Colonic mucosa (tissue), 4 donors: ENCODE measurements around the gene TTC36. TPM values are rescaled to one million over a fixed set of nuclear protein-coding genes. Genes with fewer than 3 reads are reported as not detected.

Experiments
- DNase-seq: peaks from one replicate; pipeline ENCODE4 v3.0.0-alpha.2; 2020
- H3K27ac ChIP-seq: fragments of 200-600 bp; one replicate; pipeline ENCODE4 v1.8.0; 2021
- H3K27me3 ChIP-seq: fragments of 200-600 bp; one replicate; pipeline ENCODE4 v1.8.0; 2021
- H3K36me3 ChIP-seq: fragments of 200-600 bp; one replicate; pipeline ENCODE4 v1.8.0; 2021
- H3K4me1 ChIP-seq: fragments of 200-600 bp; one replicate; pipeline ENCODE4 v1.8.0; 2021; ENCODE audit warnings: mild to moderate bottlenecking
- H3K4me3 ChIP-seq: fragments of 200-600 bp; one replicate; pipeline ENCODE4 v1.8.0; 2021
- H3K9ac ChIP-seq, 2 donors: one replicate each; pipeline ENCODE4 v1.7.0; 2013; ENCODE audit warnings: control low read depth in 2 of 2, low read depth in 2 of 2, low read length in 2 of 2
- H3K9me3 ChIP-seq: fragments of 200-600 bp; one replicate; pipeline ENCODE4 v1.8.0; 2021
- CTCF ChIP-seq: fragments of 200-600 bp; IDR thresholded peaks from one replicate; pipeline ENCODE4 v1.8.0; 2022; ENCODE audit warnings: antibody characterized with exemption, mild to moderate bottlenecking
- intact Hi-C: fragments of 100-400 bp; cut with DNase I; formaldehyde crosslinking; loops from one replicate; pipeline ENCODE4 v1.14.1; 2022
- total RNA-seq, 2 donors: library from RNA; stranded (reverse); fragmentation: NEBNext Ultra II Directional in 1 of 2; extraction: Animal tissue kit (Norgen Biotek cat#: 25700) in 1 of 2; gene quantifications; one replicate each; pipeline ENCODE4 v1.2.1, GENCODE V29; 2021
- donor health status: healthy.
- donor health status: DM: no; HTN: no; CAD: no.
- donor health status: DM: no; HTN: no; CAD: no.

Gene TTC36
- total RNA-seq, 2 donors from 2014 or later = 0.35 to 0.66 TPM

- no peaks in the 10 kb centered on the region for H3K27me3 ChIP-seq
- no peak overlapping the region for H3K4me3 ChIP-seq
- intact Hi-C loops = no loop called here
- no peaks in the 10 kb centered on the region for H3K36me3 ChIP-seq
- no peak overlapping the region for H3K9ac ChIP-seq
- no peak for TF ChIP-seq CTCF
- no peaks in the 10 kb centered on the region for H3K9me3 ChIP-seq
- H3K27ac ChIP-seq = no peak overlapping the region
- peaks cover 14% of the 10 kb centered on the region for H3K4me1 ChIP-seq
- no peak for DNase-seq
Measured at GRCh38 chr11:118532852-118533768, 5.8 kb downstream of the TTC36 start.

GRCh38 chr11:118533769-118534729, 6.8 kb downstream of the TTC36 start:
- no peak overlapping the region for H3K4me3 ChIP-seq
- intact Hi-C loops = no loop called here
- DNase-seq = no peak
- H3K4me1 ChIP-seq = peaks cover 14% of the 10 kb centered on the region
- TF ChIP-seq CTCF = no peak
- H3K27ac ChIP-seq = no peak overlapping the region
- no peaks in the 10 kb centered on the region for H3K36me3 ChIP-seq
- H3K9me3 ChIP-seq = no peaks in the 10 kb centered on the region
- no peak overlapping the region for H3K9ac ChIP-seq
- no peaks in the 10 kb centered on the region for H3K27me3 ChIP-seq

- Histone ChIP-seq H3K4me1 (peaks cover 5% of the 10 kb centered on the region), H3K9me3 (no peaks in the 10 kb centered on the region), H3K9ac (no peak overlapping the region), H3K36me3 (no peaks in the 10 kb centered on the region), H3K27me3 (no peaks in the 10 kb centered on the region), H3K4me3 (no peak overlapping the region), H3K27ac (no peak overlapping the region)
- intact Hi-C loops = no loop called here
- TF ChIP-seq CTCF = no peak
- no peak for DNase-seq
Measured at GRCh38 chr11:118535261-118535660, 8.0 kb downstream of the TTC36 start.

GRCh38 chr11:118536726-118537125, 9.5 kb downstream of the TTC36 start:
- intact Hi-C loops = no loop called here
- H3K36me3 ChIP-seq = no peaks in the 10 kb centered on the region
- no peak overlapping the region for H3K9ac ChIP-seq
- no peaks in the 10 kb centered on the region for H3K9me3 ChIP-seq
- no peak for DNase-seq
- H3K4me3 ChIP-seq = no peak overlapping the region
- no peak for TF ChIP-seq CTCF
- no peaks in the 10 kb centered on the region for H3K4me1 ChIP-seq
- H3K27ac ChIP-seq = no peak overlapping the region
- H3K27me3 ChIP-seq = no peaks in the 10 kb centered on the region

GRCh38 chr11:118537409-118537980, 10.2 kb downstream of the TTC36 start:
- Histone ChIP-seq H3K9me3 (no peaks in the 10 kb centered on the region), H3K4me1 (no peaks in the 10 kb centered on the region), H3K27ac (no peak overlapping the region), H3K36me3 (no peaks in the 10 kb centered on the region), H3K9ac (no peak overlapping the region), H3K4me3 (no peak overlapping the region), H3K27me3 (no peaks in the 10 kb centered on the region)
- no peak for TF ChIP-seq CTCF
- intact Hi-C loops = no loop called here
- DNase-seq = no peak
